GM19025 (cell line): ENCODE data around the gene OTOGL.
A peak's percentile ranks its signal among the peaks of the same experiment; 100 is the strongest.
"Not testable (repeated sequence)": the region's sequence is repeated elsewhere in the genome, so short reads cannot be mapped to it uniquely, and the experiment has no call there.

ENCODE experiments used
- ATAC-seq: cut with Tn5 transposase; IDR thresholded peaks from one replicate; pipeline ENCODE4 v1.9.1; 2021; ENCODE audit warnings: mild to moderate bottlenecking, low read depth, moderate library complexity; ENCODE audit not compliant: unreplicated experiment

Gene OTOGL

GRCh38 chr12:80212938-80213645 lies 113.8 kb downstream of the OTOGL start:
- no peak for ATAC-seq

- no peak for ATAC-seq
These were observed 114.5 kb downstream of the OTOGL start for GRCh38 chr12:80213871-80214270.

- ATAC-seq, result peak; percentile 51
These were observed 117.7 kb downstream of the OTOGL start for GRCh38 chr12:80217011-80217535.

- not testable (repeated sequence) for ATAC-seq
These were observed 119.6 kb downstream of the OTOGL start for GRCh38 chr12:80218925-80219324.

DNA sequence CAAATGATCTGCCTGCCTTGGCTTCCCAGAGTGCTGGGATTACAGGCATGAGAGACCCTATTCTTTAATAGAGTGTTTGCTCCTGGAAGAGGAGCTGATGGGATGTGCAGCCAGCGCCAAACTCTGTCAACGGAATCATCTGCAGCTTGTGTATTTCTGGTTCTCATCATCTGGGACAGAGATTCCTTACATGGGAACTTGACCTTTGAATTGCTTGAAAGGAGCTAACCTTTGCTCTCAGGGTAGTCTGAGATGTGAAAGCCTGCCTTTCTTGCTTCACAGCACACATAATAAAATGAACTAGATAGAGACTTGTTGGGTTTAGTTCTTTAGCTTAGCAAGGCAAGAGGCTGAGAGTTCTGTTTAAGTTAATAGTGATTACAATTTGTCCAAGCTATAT lies 120.0 kb downstream of the OTOGL start:
- no peak for ATAC-seq

GRCh38 chr12:80222261-80222660 lies 122.9 kb downstream of the OTOGL start:
- ATAC-seq, result no peak

GRCh38 chr12:80226576-80226975 lies 127.2 kb downstream of the OTOGL start:
- ATAC-seq, result no peak

DNA sequence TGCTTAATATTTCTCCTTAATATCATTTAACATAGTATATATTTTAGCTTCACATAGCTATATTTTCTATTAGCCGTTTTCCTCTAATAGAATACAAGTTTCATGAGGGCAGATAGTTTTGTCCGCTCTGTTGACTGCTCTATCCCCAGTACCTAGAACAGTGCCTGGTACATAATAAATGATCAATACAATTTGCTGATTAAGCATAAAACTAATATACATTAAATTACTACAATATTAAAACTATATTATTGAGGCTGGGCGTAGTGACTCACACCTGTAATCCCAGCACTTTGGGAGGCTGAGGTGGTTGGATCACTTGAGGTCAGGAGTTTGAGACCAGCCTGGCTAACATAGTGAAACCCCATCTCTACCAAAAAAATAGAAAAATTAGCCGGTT lies 128.6 kb downstream of the OTOGL start:
- not testable (repeated sequence) for ATAC-seq

GRCh38 chr12:80230068-80230467 lies 130.7 kb downstream of the OTOGL start:
- ATAC-seq, result no peak

GRCh38 chr12:80232837-80233236 lies 133.5 kb downstream of the OTOGL start:
- ATAC-seq, result no peak

DNA sequence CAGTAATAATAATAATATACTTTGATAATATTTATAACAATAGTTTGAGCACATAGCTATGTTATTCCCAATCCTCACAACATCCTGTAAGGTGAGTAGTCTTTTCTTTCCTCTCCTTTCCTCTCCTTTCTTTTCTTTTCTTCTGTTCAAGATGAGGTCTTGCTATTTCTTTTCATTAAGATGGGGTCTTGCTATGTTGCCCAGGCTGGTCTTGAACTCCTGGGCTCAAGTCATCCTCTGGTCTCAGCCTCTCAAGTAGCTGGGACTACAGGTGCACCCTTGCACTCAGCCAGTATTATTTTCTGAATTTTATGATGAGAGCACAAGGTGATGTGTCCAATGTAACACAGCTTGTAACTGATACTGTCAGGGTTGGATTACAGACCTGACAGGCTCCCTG lies 134.6 kb downstream of the OTOGL start:
- ATAC-seq, result no peak

- ATAC-seq, result no peak
These were observed 135.3 kb downstream of the OTOGL start for GRCh38 chr12:80234667-80235066.

GRCh38 chr12:80235944-80236343 lies 136.6 kb downstream of the OTOGL start:
- no peak for ATAC-seq

GRCh38 chr12:80239867-80240266 lies 140.5 kb downstream of the OTOGL start:
- ATAC-seq, result no peak

DNA sequence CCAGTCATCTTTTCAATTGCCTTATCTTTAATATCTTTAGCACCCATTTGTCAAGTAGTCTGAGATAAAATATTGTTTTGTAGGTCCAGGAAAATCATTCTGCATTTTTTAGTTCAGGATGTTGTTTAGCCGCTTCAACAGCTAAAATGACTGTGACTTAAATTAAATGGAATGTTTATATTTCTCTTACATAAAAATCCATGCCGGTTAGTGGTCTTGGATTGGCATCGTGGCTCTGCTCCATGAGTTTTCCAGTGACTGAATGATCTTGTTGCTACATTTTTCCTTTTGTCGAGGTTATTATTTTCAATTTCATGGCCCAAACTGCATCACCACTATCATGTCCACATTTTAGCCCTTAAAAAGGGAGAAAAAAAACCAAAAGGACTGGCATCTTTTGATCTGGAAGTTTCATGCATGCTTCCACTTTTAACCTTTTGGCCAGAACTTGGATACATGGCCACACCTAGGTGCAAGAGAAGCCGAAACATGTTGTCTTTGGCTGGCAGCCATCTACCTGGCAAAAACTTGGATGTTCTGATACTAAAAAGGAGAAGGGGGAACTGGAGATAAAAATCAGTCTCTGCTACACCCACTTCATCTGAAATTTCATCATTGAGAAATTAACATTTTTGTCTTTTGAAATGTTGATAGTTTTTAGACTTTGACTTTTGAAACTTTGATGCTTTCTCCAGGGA lies 142.4 kb downstream of the OTOGL start:
- no peak for ATAC-seq

DNA sequence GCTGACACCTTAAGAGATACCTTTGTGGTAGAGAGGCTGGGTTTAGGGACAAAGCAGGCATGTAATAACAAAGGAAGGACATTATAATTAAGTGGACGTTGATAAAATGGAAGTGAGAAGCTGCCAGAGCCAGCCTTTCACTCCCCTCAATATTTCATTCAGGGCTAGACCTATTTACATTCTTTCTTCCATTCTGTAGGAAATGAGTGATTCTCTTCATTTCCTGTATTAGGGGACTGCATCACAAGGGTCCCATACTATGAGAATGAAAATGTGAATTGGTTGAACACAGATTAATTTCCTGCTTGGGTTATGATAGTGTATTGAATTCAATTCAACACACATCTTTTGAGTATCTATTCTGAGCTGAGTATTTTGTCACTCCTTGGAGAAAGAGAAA lies 143.0 kb downstream of the OTOGL start:
- no peak for ATAC-seq

- ATAC-seq, result not testable (repeated sequence)
These were observed 150.2 kb downstream of the OTOGL start for GRCh38 chr12:80249581-80249980.

- no peak for ATAC-seq
These were observed 158.6 kb downstream of the OTOGL start for GRCh38 chr12:80257920-80258319.

DNA sequence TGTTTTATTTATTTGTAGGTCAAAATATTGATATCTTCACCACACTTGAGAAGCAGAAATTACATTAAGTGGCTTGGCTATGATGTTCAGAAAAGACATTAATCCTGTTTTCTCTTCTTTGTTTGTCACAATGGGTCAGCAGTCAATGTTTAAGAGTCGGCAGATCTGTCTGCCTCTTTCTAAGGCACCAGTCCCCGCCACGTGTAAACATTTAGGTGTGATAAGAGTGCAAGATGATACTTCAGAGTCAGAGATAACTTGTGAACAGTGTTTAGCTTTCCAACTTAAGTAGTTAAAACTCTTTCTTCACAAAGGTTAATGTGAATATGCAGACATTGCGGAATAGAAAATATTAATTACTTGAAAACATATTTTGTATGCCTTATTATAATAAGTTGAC lies 160.9 kb downstream of the OTOGL start:
- ATAC-seq, result no peak

- ATAC-seq, result no peak
These were observed 162.1 kb downstream of the OTOGL start for GRCh38 chr12:80261403-80261802.

GRCh38 chr12:80262346-80262745 lies 163.0 kb downstream of the OTOGL start:
- no peak for ATAC-seq

GRCh38 chr12:80262771-80263170 lies 163.4 kb downstream of the OTOGL start:
- ATAC-seq, result no peak
